ENCODE measurements around the gene AFF3.

- no peak for TF ChIP-seq CTCF (IDR thresholded peaks at IDR 0.05)
- TF ChIP-seq POLR2A (IDR thresholded peaks at IDR 0.05), result no peak
These were observed 309.5 kb downstream of the AFF3 start for GRCh38 chr2:99832926-99833325.

Data from lower leg skin (tissue), 3 donors.